ENCODE measurements around the gene GJC1.

Gene GJC1

DNA sequence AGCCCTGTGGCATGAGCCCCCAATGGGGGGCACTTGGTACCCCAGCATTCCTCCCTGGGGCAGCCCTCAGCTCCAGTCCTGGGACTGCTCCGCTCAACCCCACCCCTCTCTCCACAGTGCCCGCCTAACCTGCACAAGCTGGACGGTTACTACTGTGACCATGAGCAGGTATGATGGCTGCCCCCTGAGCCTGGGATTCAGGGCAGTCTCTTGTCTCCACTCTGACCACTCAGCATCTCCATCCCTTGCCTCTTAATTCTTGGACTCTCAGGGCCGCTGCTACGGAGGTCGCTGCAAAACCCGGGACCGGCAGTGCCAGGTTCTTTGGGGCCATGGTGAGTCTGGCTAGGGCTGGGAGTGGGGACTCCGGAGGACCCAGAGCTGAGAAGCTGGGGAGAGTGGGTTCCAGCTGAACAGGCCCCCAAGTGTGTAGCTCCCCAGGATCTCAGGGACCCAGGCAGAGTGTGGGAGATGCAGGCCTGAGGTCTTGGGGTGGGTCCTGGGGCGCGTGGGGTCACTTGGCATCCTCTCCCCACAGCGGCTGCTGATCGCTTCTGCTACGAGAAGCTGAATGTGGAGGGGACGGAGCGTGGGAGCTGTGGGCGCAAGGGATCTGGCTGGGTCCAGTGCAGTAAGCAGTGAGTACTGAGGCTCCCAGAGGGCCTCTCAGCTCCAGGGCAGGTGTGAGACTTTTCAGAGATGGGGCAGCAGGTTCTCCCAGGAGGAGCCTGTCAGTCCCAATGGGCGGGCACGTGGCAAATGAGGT lies 53.3 kb downstream of the GJC1 start:
- DNase-seq, result no peak

DNA sequence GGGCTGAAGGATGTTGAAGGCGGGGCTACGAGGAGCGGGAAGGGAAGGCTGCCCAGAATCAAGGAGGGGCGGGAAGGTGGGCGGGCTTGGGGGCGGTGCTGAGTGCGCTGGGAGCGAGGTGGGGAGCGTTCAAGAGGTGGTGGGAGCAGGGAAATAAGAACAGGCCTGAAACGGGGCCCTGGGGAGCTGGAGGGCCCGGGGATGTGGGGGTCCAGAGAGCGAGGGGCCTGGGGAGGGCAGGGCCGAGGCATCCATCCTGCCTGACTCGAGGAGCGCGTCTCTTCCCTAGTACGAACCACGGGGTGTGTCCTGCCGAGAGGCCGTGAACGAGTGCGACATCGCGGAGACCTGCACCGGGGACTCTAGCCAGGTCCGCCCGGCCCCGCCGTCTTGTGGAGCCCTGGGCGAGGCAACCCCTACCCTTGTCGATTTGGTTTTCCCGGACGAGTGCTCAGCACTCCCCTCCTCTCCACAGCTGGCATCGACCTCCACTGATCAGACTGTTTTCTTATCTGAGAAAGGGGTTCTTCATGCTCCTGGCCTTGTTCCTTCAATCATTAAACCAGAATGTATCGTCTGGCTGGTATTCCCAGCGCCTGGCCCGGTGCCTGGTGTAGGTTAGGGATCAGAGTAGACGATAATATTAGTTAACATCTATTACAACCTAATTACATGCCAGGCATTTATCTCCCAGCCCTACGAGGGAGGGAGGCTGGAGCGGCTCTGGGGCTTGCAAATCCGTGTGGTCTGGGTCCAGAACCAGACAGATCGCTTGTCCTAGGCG lies 54.1 kb downstream of the GJC1 start:
- no peak for DNase-seq

GRCh38 chr17:44775136-44775837 lies 54.8 kb downstream of the GJC1 start:
- DNase-seq, result peak; percentile 95 to 99 (median 96)

- DNase-seq, result peak; percentile 60 to 87 (median 79)
Measured at GRCh38 chr17:44774271-44775135, 55.6 kb downstream of the GJC1 start.

DNA sequence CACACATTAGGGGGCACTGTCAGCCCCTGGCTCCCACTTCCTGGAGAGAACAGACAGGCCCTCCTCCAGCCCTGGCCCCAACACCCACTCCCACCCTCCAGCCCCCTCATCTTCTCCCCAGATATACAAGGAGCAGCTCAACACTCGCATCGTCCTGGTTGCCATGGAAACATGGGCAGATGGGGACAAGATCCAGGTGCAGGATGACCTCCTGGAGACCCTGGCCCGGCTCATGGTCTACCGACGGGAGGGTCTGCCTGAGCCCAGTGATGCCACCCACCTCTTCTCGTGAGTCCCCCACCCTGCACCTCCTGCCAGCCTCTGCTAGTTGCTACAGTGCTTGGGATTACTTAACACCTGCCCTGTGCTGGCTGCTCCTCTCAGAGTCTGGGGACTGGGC lies 56.9 kb downstream of the GJC1 start:
- no peak for DNase-seq

- no peak for DNase-seq
Measured at GRCh38 chr17:44772308-44773045, 57.6 kb downstream of the GJC1 start.

DNA sequence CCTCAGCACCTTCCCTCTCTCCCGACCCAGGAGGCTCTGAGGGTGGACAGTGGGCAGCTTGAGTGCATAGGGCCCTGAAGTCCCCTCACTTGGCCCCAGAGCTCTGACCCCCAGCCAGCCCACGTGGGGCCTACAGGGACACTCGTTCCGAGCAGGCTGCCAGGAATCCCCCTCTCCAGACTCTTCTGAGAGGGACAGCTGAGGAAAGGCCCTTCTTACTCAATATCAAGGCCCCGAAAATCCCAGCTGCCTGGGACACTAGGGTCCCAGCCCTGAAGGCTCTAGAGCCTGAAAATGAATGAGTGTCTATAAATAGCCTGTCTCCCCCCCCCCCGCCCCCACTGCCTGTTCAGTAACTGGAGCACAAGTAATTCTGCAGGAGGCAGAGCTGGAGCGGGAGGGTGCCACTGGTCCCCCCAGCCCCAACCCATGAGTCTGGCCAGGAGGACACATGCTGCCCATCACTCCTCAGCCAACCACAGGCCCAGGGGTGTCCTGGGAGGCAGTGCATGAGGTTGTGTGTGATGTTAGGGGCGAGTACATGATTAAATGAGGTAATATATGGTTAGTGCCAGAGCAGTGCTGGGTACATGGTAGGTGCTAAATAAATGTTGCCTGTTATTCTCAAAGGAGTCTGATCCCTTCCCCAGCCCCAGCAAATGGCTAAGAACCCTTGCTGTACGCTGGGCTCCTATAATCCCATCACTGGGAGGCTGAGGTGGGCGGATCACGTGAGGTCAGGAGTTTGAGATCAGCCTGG lies 59.7 kb downstream of the GJC1 start:
- no peak for DNase-seq

DNA sequence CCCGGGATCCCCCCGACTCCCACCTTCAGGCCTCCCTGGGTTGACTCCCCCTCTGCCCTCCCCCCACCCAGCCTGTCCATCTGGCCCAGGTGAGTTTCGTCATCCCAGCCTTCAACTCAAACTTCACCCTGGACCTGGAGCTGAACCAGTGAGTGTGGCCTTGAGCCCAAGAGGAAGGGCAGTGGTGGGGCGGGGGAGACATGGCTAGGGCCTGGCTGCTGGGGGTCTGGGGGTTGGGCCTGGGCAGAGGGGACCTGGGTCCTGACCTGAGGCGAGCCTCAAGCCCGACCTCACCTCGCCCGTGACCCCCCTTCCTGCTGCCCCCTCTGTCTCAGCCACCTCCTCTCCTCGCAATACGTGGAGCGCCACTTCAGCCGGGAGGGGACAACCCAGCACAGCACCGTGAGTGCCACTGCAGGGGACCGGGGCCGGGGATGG lies 60.4 kb downstream of the GJC1 start:
- DNase-seq, result no peak

GRCh38 chr17:44769230-44769629 lies 60.9 kb downstream of the GJC1 start:
- no peak for DNase-seq

DNA sequence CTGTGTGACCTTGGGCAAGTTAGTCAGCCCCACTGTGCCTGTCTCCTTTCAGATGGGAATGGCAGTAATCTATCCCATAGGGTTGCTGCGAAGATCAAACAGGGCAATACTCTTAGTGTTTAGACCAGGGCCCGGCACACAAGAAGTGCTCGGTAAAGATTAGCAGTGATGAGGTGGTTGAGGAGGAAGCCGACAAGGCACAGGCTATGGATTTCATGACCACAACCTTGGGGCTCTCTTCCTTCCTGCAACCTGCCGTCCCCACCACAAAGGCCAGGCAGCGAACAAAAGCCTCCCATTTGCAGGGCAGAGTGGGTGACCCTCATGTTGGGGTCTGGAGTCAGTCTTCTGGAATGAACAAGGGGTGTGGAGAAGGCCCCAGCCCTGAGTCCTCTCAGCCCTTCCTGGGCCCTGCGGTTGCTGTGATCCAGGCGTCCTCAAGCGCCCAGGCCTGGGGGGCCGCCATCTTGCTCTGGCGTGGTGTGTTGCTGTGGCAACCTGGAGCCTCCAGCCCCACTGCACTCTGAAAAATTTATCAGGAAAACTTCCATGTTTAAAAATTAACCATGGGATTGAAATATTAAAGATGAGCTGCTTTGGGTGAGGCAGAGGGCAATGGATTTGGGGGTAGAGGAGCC lies 61.5 kb downstream of the GJC1 start:
- DNase-seq, result peak in 1 of 5 experiments; percentile 26

DNA sequence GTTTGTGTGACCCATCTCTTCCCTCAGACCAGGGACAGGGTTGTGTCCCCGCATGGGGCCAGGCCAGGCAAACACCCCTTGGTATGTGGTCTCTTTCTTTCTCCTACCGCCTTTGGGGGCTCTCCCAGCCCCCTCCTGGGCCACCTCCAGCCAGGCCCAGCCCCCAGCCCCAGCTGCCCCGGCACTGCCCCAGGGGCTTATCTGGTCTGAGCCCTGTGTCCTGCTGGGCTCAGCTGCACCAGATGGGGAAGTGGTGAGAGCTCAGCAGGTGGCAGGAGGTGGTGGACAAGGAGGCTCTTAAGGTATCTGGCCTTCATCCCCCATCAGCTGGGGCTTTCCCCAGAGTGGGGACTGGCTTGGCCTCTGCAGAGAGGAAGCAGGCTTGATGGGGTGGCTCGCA lies 62.6 kb downstream of the GJC1 start:
- DNase-seq, result no peak

DNA sequence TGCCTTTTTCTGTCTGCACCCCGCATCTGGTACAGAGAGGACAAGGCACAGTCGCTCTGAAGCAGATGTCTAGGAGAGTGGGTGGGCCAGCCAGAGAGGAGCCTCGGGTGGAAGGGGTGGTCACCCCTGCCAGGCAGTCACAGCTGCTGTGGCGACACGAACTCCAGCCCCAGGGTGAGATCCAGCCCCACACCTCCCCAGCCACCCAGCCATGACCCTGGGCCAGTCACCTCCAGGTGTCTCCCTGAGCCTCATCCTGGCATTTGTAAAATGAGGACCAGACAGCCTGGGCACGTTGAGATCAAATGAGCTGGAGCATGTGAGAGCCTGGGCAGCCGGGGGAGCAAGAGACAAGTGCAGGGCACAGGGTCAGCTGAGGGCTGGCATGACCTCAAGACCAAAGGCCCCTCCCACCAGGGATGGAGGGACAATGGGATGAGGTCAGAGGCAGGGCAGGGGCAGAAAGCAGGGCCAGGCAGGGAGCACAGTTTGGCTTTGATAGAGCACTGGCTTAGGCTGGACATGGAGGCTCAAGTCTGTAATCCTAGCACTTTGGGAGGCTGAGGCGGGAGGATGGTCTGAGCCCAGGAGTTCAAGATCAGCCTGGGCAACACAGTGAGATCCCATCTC lies 63.6 kb downstream of the GJC1 start:
- DNase-seq, result no peak

- DNase-seq, result no peak
Measured at GRCh38 chr17:44765965-44766364, 64.1 kb downstream of the GJC1 start.

- no peak for DNase-seq
Measured at GRCh38 chr17:44763170-44763569, 66.9 kb downstream of the GJC1 start.

DNA sequence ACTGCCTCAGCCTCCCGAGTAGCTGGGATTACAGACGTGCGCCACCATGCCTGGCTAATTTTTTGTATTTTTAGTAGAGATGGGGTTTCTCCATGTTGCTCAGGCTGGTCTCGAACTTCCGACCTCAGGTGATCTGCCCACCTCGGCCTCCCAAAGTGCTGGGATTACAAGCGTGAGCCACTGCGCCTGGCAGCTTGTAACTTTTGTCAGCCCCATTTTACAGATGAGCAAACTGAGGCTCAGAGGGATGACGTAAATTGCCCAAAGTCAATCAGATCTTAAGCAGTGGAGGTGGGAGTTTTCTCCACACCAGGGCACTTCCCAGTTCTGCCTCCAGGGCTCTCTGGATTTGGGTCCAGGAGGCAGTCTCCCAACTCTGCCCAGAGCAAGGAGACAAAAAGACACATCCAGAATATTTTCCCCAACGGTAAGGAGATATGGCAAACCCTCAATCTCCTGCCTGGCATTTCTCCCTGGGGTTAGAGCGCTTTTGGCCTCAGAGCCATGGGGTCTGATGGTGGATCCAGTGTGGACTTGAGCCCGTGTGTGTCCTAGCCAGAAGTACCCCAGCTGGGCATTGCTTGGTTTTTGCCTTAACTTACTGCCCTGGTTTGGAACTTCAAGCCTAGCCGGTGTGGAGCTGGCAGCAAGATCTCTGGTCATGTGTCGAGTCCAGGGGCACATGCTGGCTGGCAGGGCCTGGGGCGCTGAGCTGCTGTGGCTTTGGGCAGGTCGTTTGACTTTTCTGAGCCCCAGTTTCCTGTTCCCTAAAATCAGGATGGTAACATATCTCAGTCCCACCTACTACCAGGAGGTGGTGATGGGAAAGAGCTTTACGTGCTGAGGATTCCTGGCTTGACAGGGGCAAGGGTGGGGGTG lies 67.9 kb downstream of the GJC1 start:
- DNase-seq, result no peak

GRCh38 chr17:44760474-44761308 lies 69.4 kb downstream of the GJC1 start:
- DNase-seq, result no peak

DNA sequence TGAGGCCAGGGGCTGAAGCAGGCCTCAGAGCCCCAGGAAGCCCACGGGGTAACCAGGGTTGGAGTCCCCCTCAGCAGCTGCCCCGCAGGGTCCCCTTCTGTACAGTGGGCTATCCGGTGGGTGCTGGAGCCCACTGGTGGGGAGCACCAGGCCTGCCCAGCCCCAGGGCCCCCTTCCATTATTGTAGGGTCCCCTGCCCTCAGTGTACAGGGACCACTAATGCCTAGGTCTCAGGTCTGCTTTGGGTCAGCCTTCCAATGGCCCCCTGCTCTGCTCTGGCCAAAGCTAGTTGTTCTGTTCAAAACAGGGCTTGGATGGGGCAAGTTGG lies 70.2 kb downstream of the GJC1 start:
- DNase-seq, result no peak
